K562 (cell line): Measurements from ENCODE around the gene ZNF71. TPM values are rescaled to one million over a fixed set of nuclear protein-coding genes. Genes with fewer than 3 reads are reported as not detected.

Source experiments
- ATAC-seq: fragments of 200-7000 bp; cut with Tn5 transposase; 3 replicates; pipeline ENCODE4 v1.9.1; 2020; ENCODE audit warnings: moderate library complexity
- BruUV-seq: library from RNA; stranded (reverse); fragments of 400-500 nt; replicated peaks from 2 replicates; lab custom pipeline; 2021; lab: Mats Ljungman, UMichigan
- CTCF ChIA-PET: fragments of 300-600 bp; formaldehyde crosslinking; extraction: SDS; loops from one replicate; lab custom pipeline; 2021; ENCODE audit warnings: low intra/inter-chr PET ratio; lab: Yijun Ruan, JAX
- POLR2A ChIA-PET: fragments of 300-600, 350-650 bp; sonication (Branson Sonifier 250); formaldehyde crosslinking; extraction: SDS; loops from one replicate; lab custom pipeline; 2021; ENCODE audit warnings: antibody characterized with exemption, inconsistent platforms; lab: Yijun Ruan, JAX
- DNase-seq, 4 experiments: peaks; one replicate each; pipeline versions ENCODE4 v3.0.0 to v3.0.0-alpha.2; 2011 to 2018; ENCODE audit warnings: low spot score in 3 of 4, mixed read lengths in 3 of 4; ENCODE audit errors: extremely low read depth in 1 of 4
- FAIRE-seq: peaks from 2 replicates; lab custom pipeline; 2011; peaks lifted over from hg19 to GRCh38; lab: Jason Lieb, UNC
- H2AFZ ChIP-seq: 2 replicates; pipeline ENCODE4 v1.6.0; 2011; ENCODE audit warnings: low read depth, low read length, control low read depth, inconsistent platforms
- H3K27ac ChIP-seq: fragments of 200-600 bp; 3 replicates; pipeline ENCODE4 v1.8.0; 2011; ENCODE audit warnings: low read depth, mild to moderate bottlenecking, control low read depth, inconsistent platforms, low read length, moderate library complexity, mixed read lengths; ENCODE audit errors: extremely low read depth
- H3K27me3 ChIP-seq, 2 experiments: fragments of 300-600 bp in 1 of 2; 2 replicates in 1 of 2; 3 replicates in 1 of 2; pipeline versions ENCODE4 v1.6.0 to v1.8.0; 2011; ENCODE audit warnings: inconsistent platforms in 2 of 2, low read length in 2 of 2, mild to moderate bottlenecking in 1 of 2, mixed read lengths in 1 of 2, moderate library complexity in 1 of 2; ENCODE audit not compliant: control insufficient read depth in 2 of 2, insufficient read depth in 2 of 2
- H3K36me3 ChIP-seq: fragments of 300-600 bp; 3 replicates; pipeline ENCODE4 v1.8.0; 2011; ENCODE audit warnings: mild to moderate bottlenecking, low read length, inconsistent platforms; ENCODE audit not compliant: control insufficient read depth, insufficient read depth
- H3K4me1 ChIP-seq, 2 experiments: fragments of 200-600 bp in 1 of 2; replicated peaks in 1 of 2; 2 replicates in 1 of 2; 3 replicates in 1 of 2; pipeline versions ENCODE4 v1.5.1 to v1.8.0; 2011; ENCODE audit warnings: inconsistent platforms in 2 of 2, low read length in 2 of 2, mild to moderate bottlenecking in 1 of 2, mixed read lengths in 1 of 2, moderate library complexity in 1 of 2; ENCODE audit not compliant: control insufficient read depth in 2 of 2, insufficient read depth in 2 of 2
- H3K4me2 ChIP-seq: 2 replicates; pipeline ENCODE4 v1.6.1; 2011; ENCODE audit warnings: low read length, control low read depth, inconsistent platforms, mixed read lengths; ENCODE audit not compliant: insufficient read depth
- H3K4me3 ChIP-seq: fragments of 200-600 bp; sonication (generic), shearing (Covaris generic); 2 replicates; pipeline ENCODE4 v1.5.1; 2016; ENCODE audit warnings: control low read depth, inconsistent platforms
- H3K79me2 ChIP-seq: fragments of 200-600 bp; 3 replicates; pipeline ENCODE4 v1.8.0; 2011; ENCODE audit warnings: low read length, inconsistent platforms; ENCODE audit not compliant: control insufficient read depth, insufficient read depth
- H3K9ac ChIP-seq, 2 experiments: 2 replicates each; pipeline versions ENCODE4 v1.6.0 to v1.6.1; 2011; ENCODE audit warnings: low read depth in 2 of 2, low read length in 2 of 2, control low read depth in 1 of 2, inconsistent platforms in 1 of 2, mild to moderate bottlenecking in 1 of 2, mixed read lengths in 1 of 2; ENCODE audit not compliant: insufficient read depth in 1 of 2
- H3K9me1 ChIP-seq: one replicate; pipeline ENCODE4 v1.6.0; 2011; ENCODE audit warnings: inconsistent platforms, mild to moderate bottlenecking, low read length, moderate library complexity; ENCODE audit not compliant: control insufficient read depth, insufficient read depth
- H3K9me3 ChIP-seq: replicated peaks from 2 replicates; pipeline ENCODE4 v1.5.1; 2011; ENCODE audit warnings: low read depth, low read length, inconsistent platforms; ENCODE audit not compliant: control insufficient read depth, insufficient read depth
- H4K20me1 ChIP-seq: replicated peaks from 2 replicates; pipeline ENCODE4 v1.6.1; 2011; ENCODE audit warnings: low read length, inconsistent platforms, mixed read lengths; ENCODE audit not compliant: control insufficient read depth, insufficient read depth
- ARID2 ChIP-seq: fragments of 450-650 bp; IDR thresholded peaks from 2 replicates; pipeline ENCODE4 v1.6.1; 2017; ENCODE audit warnings: antibody characterized with exemption, mild to moderate bottlenecking
- CREB5 ChIP-seq: fragments of 250-450 bp; sonication (Bioruptor Pico); IDR thresholded peaks from 2 replicates; pipeline ENCODE4 v1.5.0; 2020; ENCODE audit warnings: mild to moderate bottlenecking
- CTBP1 ChIP-seq: fragments of 450-650 bp; IDR thresholded peaks from 2 replicates; pipeline ENCODE4 v1.6.1; 2016; ENCODE audit warnings: borderline replicate concordance
- FOS ChIP-seq: IDR thresholded peaks from 3 replicates; pipeline ENCODE4 v1.6.1; 2011; ENCODE audit not compliant: insufficient read length; ENCODE audit errors: extremely low read depth
- FOXM1 ChIP-seq, 2 experiments: fragments of 450-650 bp in 1 of 2; sonication (generic) in 1 of 2; formaldehyde crosslinking in 1 of 2; IDR thresholded peaks; 2 replicates each; pipeline versions ENCODE4 v1.6.1 to v1.9.0; 2017 to 2022; ENCODE audit warnings: low read depth in 2 of 2, mild to moderate bottlenecking in 2 of 2, missing genetic modification reagents in 1 of 2, moderate library complexity in 1 of 2
- FOXP1 ChIP-seq: sonication (generic); formaldehyde crosslinking; IDR thresholded peaks from 2 replicates; pipeline ENCODE4 v1.8.0; 2022; ENCODE audit warnings: mild to moderate bottlenecking, missing genetic modification reagents
- GATAD2B ChIP-seq: fragments of 450-650 bp; IDR thresholded peaks from 2 replicates; pipeline ENCODE4 v1.6.1; 2017; ENCODE audit warnings: mild to moderate bottlenecking, borderline replicate concordance
- HDAC1 ChIP-seq, 2 experiments: fragments of 450-650 bp; IDR thresholded peaks; 2 replicates each; pipeline ENCODE4 v1.6.1; 2016 to 2017; ENCODE audit warnings: inconsistent platforms in 1 of 2, mild to moderate bottlenecking in 1 of 2, moderate library complexity in 1 of 2
- NR0B1 ChIP-seq: fragments of 450-650 bp; IDR thresholded peaks from one replicate; pipeline ENCODE4 v1.6.1; 2018; ENCODE audit warnings: mild to moderate bottlenecking, moderate library complexity; ENCODE audit not compliant: partially characterized antibody
- POLR2AphosphoS5 ChIP-seq: IDR thresholded peaks from 2 replicates; pipeline ENCODE4 v1.6.1; 2011; ENCODE audit warnings: mild to moderate bottlenecking, low read depth, low read length, moderate library complexity; ENCODE audit not compliant: control insufficient read depth, insufficient read depth
- PPARD ChIP-seq: fragments of 250-450 bp; sonication (Bioruptor Pico); IDR thresholded peaks from 2 replicates; pipeline ENCODE4 v1.8.0; 2022; ENCODE audit warnings: inconsistent platforms, mild to moderate bottlenecking, moderate library complexity
- SMAD3 ChIP-seq: fragments of 450-650 bp; formaldehyde crosslinking; conservative IDR thresholded peaks from 2 replicates; pipeline ENCODE4 v1.4.0; 2020; ENCODE audit warnings: mild to moderate bottlenecking
- ZFX ChIP-seq: sonication (generic); formaldehyde crosslinking; IDR thresholded peaks from 2 replicates; pipeline ENCODE4 v1.8.0; 2022; ENCODE audit warnings: mild to moderate bottlenecking, missing genetic modification reagents, moderate library complexity
- ZNF146 ChIP-seq: IDR thresholded peaks from one replicate; pipeline ENCODE4 v1.6.1; 2018; ENCODE audit warnings: missing compliant biosample characterization; ENCODE audit not compliant: unreplicated experiment
- ZNF668 ChIP-seq: fragments of 250-450 bp; sonication (Bioruptor Pico); IDR thresholded peaks from 2 replicates; pipeline ENCODE4 v1.8.0; 2022; ENCODE audit warnings: mild to moderate bottlenecking, inconsistent platforms
- WGBS: fragments of 100-300 bp; shearing (Covaris generic); methylation state at CpG from one replicate; pipeline ENCODE4 v1.1.6; 2016; ENCODE audit warnings: low coverage, mixed read lengths; ENCODE audit not compliant: insufficient coverage; ENCODE audit errors: missing lambda C conversion rate; 5-methylcytosine and 5-hydroxymethylcytosine counted together
- in situ Hi-C: fragments of 300-500 bp; cut with MboI; formaldehyde crosslinking; loops from 4 replicates; pipeline ENCODE4 v1.15.0; 2018; ENCODE audit warnings: inconsistent platforms, mixed read lengths
- intact Hi-C: fragments of 100-400 bp; cut with micrococcal nuclease; formaldehyde crosslinking; loops from 2 replicates; pipeline ENCODE4 v1.14.2; 2022
- polyA plus RNA-seq, 8 experiments: library from polyadenylated mRNA; depleted of rRNA in 4 of 8; stranded (reverse) in 5 of 8; unstranded in 3 of 8; fragments of >200 nt; fragmentation: Nextera tagmentation in 2 of 8; fragmentation: Illumina TruSeq in 1 of 8; extraction: Ambion mirVana in 2 of 8; extraction: Trizol in 1 of 8; gene quantifications; 2 replicates each; pipeline versions ENCODE4 v1.2.1 to v1.2.3, GENCODE V29; 2011 to 2014; ENCODE audit warnings: inconsistent platforms in 1 of 8, missing spikeins in 1 of 8
- total RNA-seq, 7 experiments: library from RNA; depleted of rRNA in 6 of 7; stranded (reverse); fragments of >200 nt in 6 of 7; fragmentation: Illumina TruSeq in 2 of 7; extraction: Trizol in 2 of 7; gene quantifications; 2 replicates each; pipeline versions ENCODE4 v1.2.1 to v1.2.3, GENCODE V29; 2011 to 2021; ENCODE audit warnings: low replicate concordance in 1 of 7

Gene ZNF71
- total and polyA plus RNA-seq, 9 of the 15 experiments (the other 6 are each of a cell fraction or from before 2014, with no cell fraction given), result 0.04 to 0.13 (median 0.06) TPM; not detected in 4

- ATAC-seq (no peak), FAIRE-seq (no peak), DNase-seq (no peak)
- 0% methylated on average over 1 of the region's 4 CpGs for WGBS
- in situ Hi-C loops, result no loop called here
- H3K4me2 ChIP-seq, result no peak overlapping the region
- ChIA-PET CTCF (no interaction called here), POLR2A (no interaction called here)
- H2AFZ ChIP-seq, result no peak overlapping the region
- H3K27me3 ChIP-seq, result no peaks in the 10 kb centered on the region
- no peaks in the 10 kb centered on the region for H4K20me1 ChIP-seq
- intact Hi-C loops, result no loop called here
- no peak for TF ChIP-seq POLR2AphosphoS5
- TF ChIP-seq ZNF146 (CRISPR knock-in tag), result no peak
- no peak for TF ChIP-seq FOXM1 (IDR thresholded peaks at IDR 0.05; ENCODE audit: low read depth)
- no peak for TF ChIP-seq FOXM1 (CRISPR knock-in tag; IDR thresholded peaks at IDR 0.05; ENCODE audit: low read depth)
- TF ChIP-seq CREB5 (CRISPR knock-in tag), result no peak
- TF ChIP-seq ARID2, result no peak
- TF ChIP-seq PPARD (CRISPR knock-in tag), result no peak
- TF ChIP-seq SMAD3 (CRISPR knock-in tag), result no peak
- no peak for TF ChIP-seq HDAC1 (IDR thresholded peaks at IDR 0.05)
- no peak for TF ChIP-seq GATAD2B
- TF ChIP-seq NR0B1, result no peak
- no peak for TF ChIP-seq ZFX
- TF ChIP-seq ZNF668 (CRISPR knock-in tag), result no peak
- TF ChIP-seq CTBP1, result no peak
- TF ChIP-seq FOXP1 (CRISPR knock-in tag), result no peak
- no peak for TF ChIP-seq FOS
- no peaks in the 10 kb centered on the region for H3K9me3 ChIP-seq
- H3K79me2 ChIP-seq, result no peaks in the 10 kb centered on the region
- H3K36me3 ChIP-seq, result no peaks in the 10 kb centered on the region
- H3K9me1 ChIP-seq, result no peaks in the 10 kb centered on the region
- BruUV-seq, result no TSS peak
- no peak overlapping the region for H3K9ac ChIP-seq
- no peak overlapping the region for H3K27ac ChIP-seq
- H3K4me1 ChIP-seq, result no peaks in the 10 kb centered on the region
- H3K4me3 ChIP-seq, result no peak overlapping the region
Measured at GRCh38 chr19:56594446-56594782, 688 bp upstream of the ZNF71 start.
